Prostate gland (tissue), 2 donors: ENCODE results near the gene NUTF2.

Experiments
- POLR2A ChIP-seq: fragments of 450-650 bp; IDR thresholded peaks from one replicate; pipeline ENCODE4 v1.6.1; 2016; ENCODE audit warnings: antibody characterized with exemption, mild to moderate bottlenecking
- POLR2AphosphoS5 ChIP-seq: sonication (generic); formaldehyde crosslinking; IDR thresholded peaks from one replicate; pipeline ENCODE4 v1.6.1; 2017; ENCODE audit warnings: antibody characterized with exemption
- TF ChIP-seq, protein P1 (sequence below), 4 experiments: fragments of 200-600 bp in 2 of 4; fragments of 450-650 bp in 2 of 4; sonication (generic) in 2 of 4; IDR thresholded peaks; 1 replicate in 3 of 4; 2 replicates in 1 of 4; pipeline ENCODE4 v1.5.1; 2016 to 2019; ENCODE audit warnings: antibody characterized with exemption in 4 of 4, mild to moderate bottlenecking in 2 of 4, moderate library complexity in 2 of 4

DNA sequence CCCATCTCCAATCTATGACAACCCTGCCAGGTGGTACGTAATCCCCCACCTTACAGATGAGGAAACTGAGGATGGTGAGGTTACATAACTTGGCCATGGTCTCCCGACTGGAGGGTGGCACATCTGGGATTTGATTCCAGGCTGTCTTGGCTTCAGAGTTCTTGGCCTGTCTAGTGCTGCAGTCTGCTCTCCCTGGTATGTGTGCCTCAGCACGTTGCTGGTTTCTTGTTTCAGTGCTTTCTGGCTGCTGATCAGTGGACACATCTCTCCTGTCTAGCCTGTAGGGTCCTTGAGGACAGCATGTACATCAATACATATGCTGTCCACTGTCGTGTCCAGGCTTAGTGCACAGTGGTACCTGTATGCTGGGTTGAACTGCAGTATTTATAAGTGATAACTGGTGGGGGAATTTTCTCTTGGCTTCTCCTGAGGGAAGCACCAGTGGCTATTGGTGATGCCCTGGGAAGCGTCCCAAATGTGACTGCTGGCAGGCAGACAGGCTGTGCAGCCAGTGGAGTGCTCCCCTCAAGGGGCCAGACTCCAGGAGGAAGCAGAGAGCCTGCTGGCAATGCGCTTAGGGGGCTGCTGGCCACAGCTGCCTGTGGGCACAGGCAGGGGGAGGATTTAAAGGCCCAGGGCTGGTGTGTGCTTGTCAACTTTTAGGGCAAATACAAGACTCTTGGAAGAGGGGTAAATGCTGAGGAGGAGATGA is 70.6 kb downstream of the NUTF2 start:
- TF ChIP-seq, protein P1, sequence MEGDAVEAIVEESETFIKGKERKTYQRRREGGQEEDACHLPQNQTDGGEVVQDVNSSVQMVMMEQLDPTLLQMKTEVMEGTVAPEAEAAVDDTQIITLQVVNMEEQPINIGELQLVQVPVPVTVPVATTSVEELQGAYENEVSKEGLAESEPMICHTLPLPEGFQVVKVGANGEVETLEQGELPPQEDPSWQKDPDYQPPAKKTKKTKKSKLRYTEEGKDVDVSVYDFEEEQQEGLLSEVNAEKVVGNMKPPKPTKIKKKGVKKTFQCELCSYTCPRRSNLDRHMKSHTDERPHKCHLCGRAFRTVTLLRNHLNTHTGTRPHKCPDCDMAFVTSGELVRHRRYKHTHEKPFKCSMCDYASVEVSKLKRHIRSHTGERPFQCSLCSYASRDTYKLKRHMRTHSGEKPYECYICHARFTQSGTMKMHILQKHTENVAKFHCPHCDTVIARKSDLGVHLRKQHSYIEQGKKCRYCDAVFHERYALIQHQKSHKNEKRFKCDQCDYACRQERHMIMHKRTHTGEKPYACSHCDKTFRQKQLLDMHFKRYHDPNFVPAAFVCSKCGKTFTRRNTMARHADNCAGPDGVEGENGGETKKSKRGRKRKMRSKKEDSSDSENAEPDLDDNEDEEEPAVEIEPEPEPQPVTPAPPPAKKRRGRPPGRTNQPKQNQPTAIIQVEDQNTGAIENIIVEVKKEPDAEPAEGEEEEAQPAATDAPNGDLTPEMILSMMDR (IDR thresholded peaks at IDR 0.05): no peak
- no peak for TF ChIP-seq POLR2A
- TF ChIP-seq POLR2AphosphoS5: no peak
